Measurements from ENCODE around the gene SKOR1. TPM values are rescaled to one million over a fixed set of nuclear protein-coding genes. Genes with fewer than 3 reads are reported as not detected.

The SKOR1 gene
- total and polyA plus RNA-seq, 2 of the 8 experiments (the other 6 are each of a cell fraction or from before 2014, with no cell fraction given), result 0.03 to 0.11 TPM

DNA sequence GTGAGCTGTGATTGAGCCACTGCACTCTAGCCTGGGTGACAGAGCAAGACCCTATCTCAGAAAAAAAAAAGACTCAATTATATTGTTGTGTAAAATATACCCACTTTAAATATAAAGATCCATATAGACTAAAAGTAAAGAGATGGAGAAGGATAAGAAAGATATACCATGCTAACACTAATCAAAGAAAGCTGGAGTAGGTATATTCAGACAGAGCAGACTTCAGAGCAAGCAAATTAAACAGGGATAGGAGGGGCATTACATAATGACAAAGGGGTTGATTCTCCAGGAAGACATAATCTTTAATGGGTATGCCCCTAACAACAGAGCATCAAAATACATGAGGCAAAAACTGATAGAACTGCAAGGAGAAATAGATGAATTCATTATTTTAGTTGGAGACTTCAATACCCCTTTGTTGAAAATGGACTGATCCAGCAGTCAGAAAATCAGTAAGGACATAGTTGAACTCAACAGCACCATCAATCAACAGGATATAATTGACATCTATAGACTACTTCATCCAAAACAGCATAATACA, 45.6 kb downstream of the SKOR1 start (continued):
- TF ChIP-seq, protein P1, sequence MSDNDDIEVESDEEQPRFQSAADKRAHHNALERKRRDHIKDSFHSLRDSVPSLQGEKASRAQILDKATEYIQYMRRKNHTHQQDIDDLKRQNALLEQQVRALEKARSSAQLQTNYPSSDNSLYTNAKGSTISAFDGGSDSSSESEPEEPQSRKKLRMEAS (IDR thresholded peaks at IDR 0.05), result no peak
- no peak for TF ChIP-seq NRF1 (IDR thresholded peaks at IDR 0.05; ENCODE audit: low read depth, low read length)
